Endothelial cell of umbilical vein (primary cell): ENCODE measurements around the gene YARS1.

Experiments used
- CTCF ChIP-seq, 2 donors: IDR thresholded peaks; 1 replicate in 1 of 2; 2 replicates in 1 of 2; pipeline ENCODE4 v1.5.1; 2011; ENCODE audit warnings: low read length in 2 of 2, mild to moderate bottlenecking in 2 of 2, moderate library complexity in 2 of 2, control low read depth in 1 of 2, inconsistent platforms in 1 of 2, low read depth in 1 of 2; ENCODE audit not compliant: insufficient read depth in 1 of 2; ENCODE audit errors: extremely low read depth in 1 of 2
- EZH2 ChIP-seq: IDR thresholded peaks from 2 replicates; pipeline ENCODE4 v1.6.1; 2012; ENCODE audit warnings: borderline replicate concordance, low read depth, mild to moderate bottlenecking, moderate library complexity, low read length, inconsistent platforms; ENCODE audit not compliant: severe bottlenecking
- FOS ChIP-seq: IDR thresholded peaks from 2 replicates; pipeline ENCODE4 v1.6.1; 2011; ENCODE audit warnings: mild to moderate bottlenecking, low read length, moderate library complexity, borderline replicate concordance; ENCODE audit not compliant: insufficient read depth
- GATA2 ChIP-seq: IDR thresholded peaks from 2 replicates; pipeline ENCODE4 v1.7.0; 2011; ENCODE audit warnings: low read depth, mild to moderate bottlenecking, moderate library complexity, mixed read lengths, low read length; ENCODE audit not compliant: insufficient read length, insufficient read depth
- MAX ChIP-seq: IDR thresholded peaks from 2 replicates; pipeline ENCODE4 v1.6.1; 2011; ENCODE audit not compliant: insufficient read depth, insufficient read length
- POLR2A ChIP-seq: IDR thresholded peaks from 2 replicates; pipeline ENCODE4 v1.6.1; 2012; ENCODE audit warnings: low read depth, mild to moderate bottlenecking, control low read depth, low read length
- POLR2AphosphoS5 ChIP-seq: IDR thresholded peaks from 2 replicates; pipeline ENCODE4 v1.6.1; 2012; ENCODE audit warnings: low read depth, mild to moderate bottlenecking, control low read depth, low read length, moderate library complexity; ENCODE audit not compliant: insufficient read depth

- TF ChIP-seq EZH2 (no peak), POLR2AphosphoS5 (no peak), CTCF (IDR thresholded peaks at IDR 0.05; ENCODE audit: extremely low read depth in 1 of 2, insufficient read depth in 1 of 2, low read depth in 1 of 2, low read length in 2 of 2) (no peak), POLR2A (no peak), FOS (no peak), MAX (no peak), GATA2 (no peak)
These were observed 53.9 kb downstream of the YARS1 start for GRCh38 chr1:32763221-32763620.
